Measurements from ENCODE around the gene HOXC12. TPM values are rescaled to one million over a fixed set of nuclear protein-coding genes. Genes with fewer than 3 reads are reported as not detected.

HOXC12 gene
- total and polyA plus RNA-seq, 11 donors: not detected

- Histone ChIP-seq H3K27ac (no peak overlapping the region), H3K27me3 (peaks cover 71 to 100% (median 100%) of the 10 kb centered on the region in 9 donors), H3K4me1 (peaks cover 0 to 26% (median 14%) of the 10 kb centered on the region in 12 donors), H3K9me3 (no peaks in the 10 kb centered on the region), H3K4me3 (no peak overlapping the region), H3K36me3 (no peaks in the 10 kb centered on the region)
- intact Hi-C loops (cut with DNase I): loop anchor here in 1 of 10 donors (10.0 kb wide), 1 partner anchor 372 kb away; no protein-coding TSS in a partner anchor
- DNase-seq: no peak
- TF ChIP-seq CTCF (IDR thresholded peaks at IDR 0.05): no peak
- no peak for TF ChIP-seq POLR2A (IDR thresholded peaks at IDR 0.05)
- WGBS, 4 donors: 12 to 15% (median 14%) methylated on average over 19 of the region's 19 CpGs
- ATAC-seq: no peak
Observed at GRCh38 chr12:54002278-54002914, 47.7 kb downstream of the HOXC12 start.

DNA sequence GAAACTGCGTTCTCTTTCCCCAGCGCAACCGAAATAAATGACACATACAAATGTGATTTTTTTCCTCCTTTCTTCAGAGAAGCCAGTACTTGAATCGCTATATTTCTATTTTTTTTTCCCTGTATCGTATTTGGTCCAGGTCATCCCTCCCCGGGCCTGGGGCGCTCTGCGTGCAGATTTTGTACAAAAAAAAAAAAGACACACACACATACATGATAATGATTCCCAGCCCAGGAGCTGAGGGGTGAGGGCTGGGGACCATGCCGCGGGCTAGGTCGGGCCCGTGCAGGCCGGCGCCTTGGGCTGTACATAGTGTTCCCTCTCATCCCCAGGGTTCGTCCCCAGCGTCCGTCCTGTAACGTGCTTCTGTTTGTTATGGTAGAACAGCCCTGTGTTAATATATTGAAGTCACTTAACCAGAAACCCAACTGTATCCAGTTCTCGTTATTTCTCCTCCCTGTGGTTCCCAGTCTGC, 48.2 kb downstream of the HOXC12 start:
- Histone ChIP-seq H3K4me3 (no peak overlapping the region), H3K36me3 (no peaks in the 10 kb centered on the region), H3K9me3 (no peaks in the 10 kb centered on the region), H3K27me3 (peaks cover 71 to 100% (median 100%) of the 10 kb centered on the region in 9 donors), H3K4me1 (peaks cover 0 to 24% (median 14%) of the 10 kb centered on the region in 12 donors), H3K27ac (no peak overlapping the region)
- ATAC-seq (no peak), DNase-seq (no peak)
- TF ChIP-seq CTCF (IDR thresholded peaks at IDR 0.05) (no peak), POLR2A (IDR thresholded peaks at IDR 0.05) (no peak)
- 14 to 22% (median 18%) methylated on average over 19 of the region's 19 CpGs for WGBS, 4 donors
- intact Hi-C loops (cut with DNase I): loop anchor here in 1 of 10 donors (10.0 kb wide), 1 partner anchor 372 kb away; no protein-coding TSS in a partner anchor

- Histone ChIP-seq H3K4me1 (peaks cover 0 to 24% (median 14%) of the 10 kb centered on the region in 12 donors), H3K27ac (no peak overlapping the region), H3K4me3 (no peak overlapping the region), H3K36me3 (no peaks in the 10 kb centered on the region), H3K9me3 (no peaks in the 10 kb centered on the region), H3K27me3 (peaks cover 71 to 100% (median 100%) of the 10 kb centered on the region in 9 donors)
- no peak for ATAC-seq
- no peak for TF ChIP-seq POLR2A (IDR thresholded peaks at IDR 0.05)
- no peak for TF ChIP-seq CTCF (IDR thresholded peaks at IDR 0.05)
- WGBS, 4 donors: 27 to 50% (median 37%) methylated on average over 3 of the region's 3 CpGs
- no peak for DNase-seq
- intact Hi-C loops (cut with DNase I): loop anchor here in 1 of 10 donors (10.0 kb wide), 1 partner anchor 371 kb away; no protein-coding TSS in a partner anchor
Observed at GRCh38 chr12:54003625-54004024, 48.9 kb downstream of the HOXC12 start.

DNA sequence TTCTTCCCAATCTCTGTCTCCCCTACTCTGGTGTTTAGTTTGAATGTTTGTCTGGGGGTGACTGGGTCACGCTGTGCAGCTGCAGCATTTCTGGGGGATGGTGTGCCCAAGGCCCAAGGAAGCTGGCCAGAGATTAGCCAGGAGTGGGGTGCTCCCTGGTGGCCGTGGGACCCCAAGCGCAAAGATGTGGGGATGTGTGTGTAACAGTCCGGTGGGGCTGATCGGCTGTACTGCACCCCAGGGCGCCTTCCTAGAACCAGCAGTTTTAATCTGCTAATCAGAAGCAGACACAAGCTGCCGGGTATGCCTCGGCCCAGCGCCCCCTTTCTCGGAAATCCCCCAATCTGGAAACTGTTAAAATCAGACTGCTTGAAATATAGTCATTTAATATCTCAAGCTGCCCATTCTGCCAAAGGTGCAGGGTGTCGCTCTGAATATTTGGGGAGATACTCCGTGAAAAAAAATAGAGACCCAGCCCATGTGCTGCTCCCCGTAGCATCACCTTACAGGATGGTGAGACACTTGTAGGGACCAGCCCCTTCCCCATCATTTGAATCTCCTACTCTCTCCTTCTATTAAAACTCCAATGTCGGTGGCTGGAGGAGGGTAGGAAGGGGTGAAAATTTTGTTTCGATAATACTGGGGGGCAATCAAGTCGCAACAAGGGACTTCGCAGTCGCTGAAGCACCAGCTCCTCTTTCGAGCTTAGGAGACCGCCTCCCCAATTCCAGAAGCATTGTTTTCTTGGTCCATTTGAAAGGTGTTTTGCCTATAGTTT, 49.5 kb downstream of the HOXC12 start:
- TF ChIP-seq POLR2A (IDR thresholded peaks at IDR 0.05): no peak
- TF ChIP-seq CTCF (IDR thresholded peaks at IDR 0.05): no peak
- ATAC-seq (no peak), DNase-seq (no peak)
- Histone ChIP-seq H3K27me3 (peaks cover 68 to 100% (median 96%) of the 10 kb centered on the region in 9 donors), H3K27ac (no peak overlapping the region), H3K9me3 (no peaks in the 10 kb centered on the region), H3K36me3 (no peaks in the 10 kb centered on the region), H3K4me1 (peaks cover 0 to 26% (median 17%) of the 10 kb centered on the region in 12 donors), H3K4me3 (no peak overlapping the region)
- intact Hi-C loops (cut with DNase I): loop anchor here in 1 of 10 donors (10.0 kb wide), 1 partner anchor 371 kb away; no protein-coding TSS in a partner anchor
- WGBS, 4 donors: 15 to 26% (median 23%) methylated on average over 19 to 20 of the region's 20 CpGs
